Measurements from ENCODE around the gene DLEC1. TPM values are rescaled to one million over a fixed set of nuclear protein-coding genes. Genes with fewer than 3 reads are reported as not detected.
"Not testable (repeated sequence)": the region's sequence is repeated elsewhere in the genome, so short reads cannot be mapped to it uniquely, and the experiment has no call there.

The DLEC1 gene
- total RNA-seq, 1 experiment from 2014 or later: 0.02 TPM

DNA sequence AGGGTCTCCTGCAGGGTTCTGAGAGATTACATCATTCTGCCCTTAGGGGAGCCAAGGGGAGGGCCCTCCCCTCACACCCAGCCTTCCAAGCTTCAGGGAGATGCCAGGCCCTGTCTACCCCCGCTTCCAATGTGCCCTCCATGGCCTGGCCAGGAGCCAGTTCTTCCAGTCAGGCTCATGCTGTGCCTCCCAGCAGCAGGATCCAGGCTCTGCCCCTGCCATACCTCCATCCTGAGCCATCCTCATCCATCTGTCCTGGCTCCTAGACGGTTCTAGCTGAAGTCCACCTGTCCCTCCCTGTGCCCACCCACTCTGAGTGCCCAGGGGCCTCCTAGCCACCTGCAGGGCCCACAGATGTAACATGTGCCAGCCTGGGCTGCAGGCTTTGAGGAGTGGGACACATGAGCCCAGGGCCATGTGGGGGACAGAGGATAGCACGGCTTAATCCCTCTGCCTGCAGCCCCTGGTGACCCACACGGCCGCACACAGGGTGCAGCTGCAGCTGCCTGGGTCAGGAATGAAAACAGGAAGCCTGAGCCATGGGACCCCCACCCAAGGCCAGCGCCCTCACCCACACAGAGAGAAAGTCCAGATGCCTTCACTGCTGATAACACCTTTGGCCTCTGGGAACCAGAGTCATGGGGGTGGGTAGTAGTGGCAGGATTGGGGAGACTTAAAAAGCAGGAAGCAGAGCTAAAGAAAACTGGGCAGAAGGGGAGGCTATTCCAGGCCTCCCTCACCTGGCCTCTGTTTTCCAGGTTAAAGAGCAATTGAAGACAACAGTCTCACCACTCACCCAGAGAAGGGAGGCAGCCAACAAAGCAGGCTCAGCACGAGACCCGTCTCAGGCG lies 21.3 kb upstream of the DLEC1 start:
- DNase-seq (ENCODE audit: low read depth): no peak

DNA sequence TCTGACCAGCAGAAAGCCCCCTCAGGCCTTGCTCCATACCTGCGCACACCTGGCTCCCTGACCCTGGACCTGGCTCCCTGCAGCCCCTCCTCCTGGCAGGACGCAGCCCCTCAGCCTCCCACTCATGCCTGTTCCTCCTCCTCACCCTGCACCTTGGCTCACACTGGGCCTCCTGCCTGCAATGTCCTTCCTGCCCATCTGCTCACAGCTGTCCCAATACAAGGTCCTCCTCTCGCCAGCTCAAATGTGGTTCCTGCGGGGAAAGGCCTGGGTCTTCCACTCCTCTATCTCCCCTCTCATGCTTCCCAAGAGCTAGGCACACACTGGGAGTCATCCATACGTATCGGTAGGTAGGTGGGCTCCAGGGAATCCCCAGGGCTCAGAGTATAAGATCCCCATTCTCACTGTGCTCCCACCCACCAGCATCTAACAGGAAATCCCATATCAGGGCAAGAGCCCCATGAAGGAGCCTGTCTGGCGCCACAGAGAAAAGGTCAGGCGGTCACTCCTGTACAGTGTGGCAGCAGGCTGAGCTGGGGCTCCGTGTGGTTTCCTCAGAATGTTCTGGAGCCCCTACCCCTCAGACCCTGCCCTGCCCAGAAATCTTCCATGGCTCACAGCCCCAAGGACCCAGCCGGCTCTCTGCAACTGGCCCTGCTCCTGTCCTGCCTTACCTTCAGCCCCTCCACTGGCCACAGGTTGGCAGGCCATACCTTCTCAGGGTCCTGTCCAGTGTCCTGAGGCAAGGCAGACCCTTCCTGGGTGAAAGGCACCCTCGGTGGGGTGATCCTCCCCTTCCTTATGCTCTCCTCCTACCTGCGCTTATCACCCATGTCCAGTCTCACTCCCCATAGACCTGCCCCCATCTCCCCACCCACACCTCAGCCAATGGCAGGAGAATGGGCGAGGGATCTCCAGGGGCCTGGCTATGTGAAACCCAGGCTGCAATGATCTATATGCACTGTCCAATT lies 20.4 kb upstream of the DLEC1 start:
- DNase-seq (ENCODE audit: low read depth): no peak

DNA sequence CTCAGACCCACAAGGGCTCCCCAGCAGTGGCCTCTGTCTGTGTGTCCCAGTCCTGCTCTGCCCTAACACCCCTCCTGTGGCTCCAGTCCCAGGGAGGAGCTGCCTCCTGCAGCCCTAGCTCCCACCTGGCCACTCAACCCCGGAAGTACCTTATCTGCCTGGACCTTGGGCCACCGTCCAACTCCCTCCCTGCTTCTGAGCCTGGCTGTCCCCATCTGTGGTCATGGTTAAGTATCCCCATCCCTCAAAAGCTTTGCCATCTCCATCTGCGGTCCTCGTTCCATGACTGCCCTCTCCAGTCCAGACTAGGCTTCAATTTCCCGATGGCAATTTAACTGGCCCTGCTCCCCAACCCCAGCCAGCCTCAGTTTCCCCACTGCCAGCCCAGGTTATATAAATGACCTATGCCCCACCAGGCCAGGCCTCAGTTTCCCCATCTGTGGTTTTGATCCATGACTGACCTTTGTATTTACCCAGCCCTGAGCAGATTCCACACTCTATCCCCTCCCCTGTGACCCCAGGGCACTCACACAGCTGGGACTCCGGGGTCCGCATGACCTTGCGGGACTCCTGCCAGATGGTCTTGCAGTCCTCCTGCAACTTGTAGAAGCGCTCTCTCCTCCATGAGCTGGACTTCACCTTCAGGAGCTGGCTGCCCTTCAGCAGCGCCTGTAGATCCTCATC lies 19.2 kb upstream of the DLEC1 start:
- no peak for DNase-seq (ENCODE audit: low read depth)

DNA sequence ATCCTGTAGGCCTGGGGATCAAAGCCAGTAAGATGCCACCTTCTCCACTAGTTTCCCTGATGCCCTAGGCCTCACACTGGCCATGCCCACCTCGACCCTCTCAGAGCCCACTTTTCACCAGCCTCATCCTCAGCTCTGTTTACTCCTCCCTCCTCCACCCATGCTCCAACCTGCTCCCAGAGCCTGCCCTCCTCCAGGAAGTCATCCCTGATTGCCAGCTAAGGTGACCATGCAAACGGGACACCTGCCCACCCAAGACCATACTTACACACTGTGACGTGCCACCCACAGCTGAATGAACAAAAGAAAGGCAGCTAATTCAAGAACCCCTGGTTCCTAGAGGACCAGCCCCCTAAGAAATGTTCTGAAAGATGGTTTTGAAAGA lies 18.7 kb upstream of the DLEC1 start:
- DNase-seq (ENCODE audit: low read depth): no peak

DNA sequence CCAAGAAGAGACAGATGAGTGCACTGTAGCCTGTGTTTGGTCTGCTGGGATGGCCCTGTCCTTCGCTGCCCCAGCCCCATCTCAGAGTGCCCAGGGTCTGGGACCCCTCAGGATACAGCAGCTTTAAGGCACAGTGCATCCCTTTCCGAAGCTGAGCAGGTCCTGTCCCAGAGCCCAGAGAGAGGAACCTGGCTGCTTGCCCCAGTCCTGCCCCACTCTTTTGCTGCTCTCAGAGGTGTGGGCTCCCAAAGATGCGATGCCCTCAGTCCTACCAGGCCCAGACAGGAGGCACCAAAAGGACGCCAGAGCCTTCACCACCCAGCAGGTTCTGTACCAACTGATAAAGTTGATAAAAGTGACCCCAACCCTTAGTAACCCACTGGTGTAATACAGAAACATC lies 17.8 kb upstream of the DLEC1 start:
- DNase-seq (ENCODE audit: low read depth): no peak

DNA sequence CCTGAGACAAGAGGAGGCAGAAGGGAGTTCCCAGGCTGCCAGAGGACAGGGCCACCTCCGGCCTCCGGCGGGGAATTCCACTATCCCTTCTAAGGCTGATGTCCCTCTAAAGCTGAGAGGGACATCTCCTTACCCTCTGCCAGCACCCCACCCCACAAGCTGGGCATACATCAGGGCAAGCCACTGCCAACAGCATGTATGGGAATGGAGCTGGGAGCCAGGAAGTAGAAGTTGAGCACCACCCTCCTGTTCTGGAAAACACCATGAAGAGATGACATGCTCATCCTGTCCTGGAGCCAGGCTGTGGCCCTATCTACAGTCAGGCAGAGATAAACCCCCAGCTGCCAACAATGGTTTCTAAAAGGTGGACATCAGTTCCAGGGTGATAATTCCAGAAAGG lies 16.7 kb upstream of the DLEC1 start:
- no peak for DNase-seq (ENCODE audit: low read depth)

DNA sequence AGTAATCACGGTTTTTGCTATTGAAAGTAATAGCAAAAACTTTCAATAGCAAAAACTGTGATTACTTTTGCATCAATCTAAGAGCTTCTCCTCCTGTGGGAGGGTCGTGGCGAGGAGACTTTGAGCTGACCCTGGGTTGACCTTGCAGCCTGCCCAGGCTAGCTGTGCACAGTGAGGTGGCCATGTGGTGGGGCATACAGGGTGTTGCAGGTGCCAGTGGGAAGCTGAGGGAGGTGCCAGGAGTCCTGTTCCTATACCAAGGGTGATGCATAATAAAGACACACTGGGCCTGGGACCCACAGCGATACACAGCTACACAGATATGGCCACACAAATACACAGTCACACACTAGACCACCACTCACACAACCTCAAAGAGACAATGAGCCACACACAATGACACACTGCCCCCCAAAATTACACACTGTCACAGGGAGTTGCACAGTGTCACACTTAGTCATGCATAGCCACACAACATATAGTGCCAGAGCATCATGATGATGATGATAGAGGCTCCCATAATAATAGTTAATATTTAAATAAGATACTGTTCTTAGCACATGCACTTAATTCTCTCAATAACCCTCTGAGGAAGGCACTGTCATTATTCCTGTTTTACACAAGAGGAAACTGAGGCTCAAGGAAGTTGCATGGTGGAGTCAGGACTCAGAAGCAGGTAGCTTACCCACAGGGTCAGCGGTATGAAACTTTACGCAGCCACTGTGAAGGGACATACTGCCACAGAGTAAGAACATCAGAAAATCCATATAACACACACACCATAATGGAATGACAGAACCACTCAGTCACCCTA lies 15.9 kb upstream of the DLEC1 start:
- DNase-seq (ENCODE audit: low read depth): no peak

GRCh38 chr3:38026856-38027255 lies 12.2 kb upstream of the DLEC1 start:
- DNase-seq (ENCODE audit: low read depth): no peak

- DNase-seq (ENCODE audit: low read depth): peak; percentile 5
These were observed 11.2 kb upstream of the DLEC1 start for GRCh38 chr3:38027466-38028465.

DNA sequence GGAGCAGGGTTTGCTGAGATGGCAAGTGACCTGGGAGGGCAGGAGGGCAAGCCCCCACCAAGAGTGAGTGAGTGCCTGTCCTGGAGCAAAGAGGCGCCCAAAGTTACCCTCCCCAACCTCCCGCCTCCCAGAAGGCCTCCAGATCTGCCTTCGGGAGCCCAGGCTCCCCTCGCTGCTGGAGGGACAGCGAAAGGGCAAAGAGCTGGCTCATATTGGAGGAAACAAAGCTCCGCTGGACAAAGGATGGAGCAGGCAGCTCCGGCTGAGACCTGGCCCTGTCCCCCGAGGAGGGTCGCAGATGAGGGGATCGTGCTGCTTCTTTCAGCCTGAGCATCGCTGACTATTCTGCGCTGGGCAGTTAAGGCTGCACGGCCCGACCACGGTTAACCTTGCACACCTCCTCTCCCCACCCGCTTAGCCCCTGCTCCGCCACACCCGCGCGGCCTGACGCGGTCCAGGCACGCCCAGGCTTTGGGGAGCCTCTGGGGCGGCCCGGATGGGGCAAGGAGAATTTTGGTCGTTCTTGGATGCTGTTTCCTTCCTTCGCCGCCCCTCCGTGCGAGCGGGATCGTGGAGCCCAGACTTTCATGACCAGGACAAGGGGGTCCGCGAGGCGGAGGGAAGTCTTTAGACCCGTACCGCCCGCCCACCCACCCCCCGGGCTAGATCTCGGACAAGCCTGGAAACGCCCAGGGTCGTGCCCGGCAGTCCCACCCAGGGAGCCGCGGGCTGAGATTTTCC lies 10.2 kb upstream of the DLEC1 start:
- no peak for DNase-seq (ENCODE audit: low read depth)

DNA sequence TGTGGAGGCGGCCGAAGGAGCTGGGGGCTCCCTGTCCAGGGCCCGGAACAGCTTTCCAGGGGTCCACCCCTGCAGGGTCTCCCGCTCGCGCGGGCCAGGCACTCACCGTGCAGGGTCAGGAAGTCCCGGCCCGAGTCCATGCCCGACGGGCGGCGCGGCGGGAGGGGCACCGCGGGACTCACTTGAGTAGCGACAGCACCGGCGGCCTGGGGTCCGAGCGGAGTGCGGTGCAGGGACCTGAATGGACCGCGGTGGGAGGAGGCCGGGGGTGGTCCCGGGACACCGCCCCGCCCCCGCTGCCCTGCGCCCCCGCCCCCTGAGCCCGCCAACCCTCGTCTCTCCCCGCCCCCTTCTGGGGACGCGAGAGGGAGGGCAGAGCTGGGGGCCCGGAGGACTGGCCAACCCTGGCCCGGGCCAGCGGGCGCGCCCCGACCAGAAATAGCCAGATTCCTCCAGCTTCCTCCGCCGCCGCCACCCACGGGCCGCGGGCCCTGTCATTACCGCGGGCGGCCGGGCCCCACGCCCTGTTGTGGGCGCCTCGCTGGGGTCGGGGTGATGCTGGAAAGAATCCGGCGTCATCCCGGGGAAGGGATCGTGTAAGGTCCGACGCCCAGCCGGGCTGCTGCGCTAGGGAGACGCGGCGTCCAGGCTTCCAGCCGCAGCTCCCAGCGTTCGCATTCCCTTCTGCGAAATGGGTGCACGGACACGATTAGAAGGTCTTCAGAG lies 9.4 kb upstream of the DLEC1 start, which contains the start of gene PLCD1:
PLCD1 (minus strand) TSS at position 243 of the 726 bp plus-strand sequence; CDS start at position 140, 103 bp downstream.
- DNase-seq (ENCODE audit: low read depth): peak; percentile 26

DNA sequence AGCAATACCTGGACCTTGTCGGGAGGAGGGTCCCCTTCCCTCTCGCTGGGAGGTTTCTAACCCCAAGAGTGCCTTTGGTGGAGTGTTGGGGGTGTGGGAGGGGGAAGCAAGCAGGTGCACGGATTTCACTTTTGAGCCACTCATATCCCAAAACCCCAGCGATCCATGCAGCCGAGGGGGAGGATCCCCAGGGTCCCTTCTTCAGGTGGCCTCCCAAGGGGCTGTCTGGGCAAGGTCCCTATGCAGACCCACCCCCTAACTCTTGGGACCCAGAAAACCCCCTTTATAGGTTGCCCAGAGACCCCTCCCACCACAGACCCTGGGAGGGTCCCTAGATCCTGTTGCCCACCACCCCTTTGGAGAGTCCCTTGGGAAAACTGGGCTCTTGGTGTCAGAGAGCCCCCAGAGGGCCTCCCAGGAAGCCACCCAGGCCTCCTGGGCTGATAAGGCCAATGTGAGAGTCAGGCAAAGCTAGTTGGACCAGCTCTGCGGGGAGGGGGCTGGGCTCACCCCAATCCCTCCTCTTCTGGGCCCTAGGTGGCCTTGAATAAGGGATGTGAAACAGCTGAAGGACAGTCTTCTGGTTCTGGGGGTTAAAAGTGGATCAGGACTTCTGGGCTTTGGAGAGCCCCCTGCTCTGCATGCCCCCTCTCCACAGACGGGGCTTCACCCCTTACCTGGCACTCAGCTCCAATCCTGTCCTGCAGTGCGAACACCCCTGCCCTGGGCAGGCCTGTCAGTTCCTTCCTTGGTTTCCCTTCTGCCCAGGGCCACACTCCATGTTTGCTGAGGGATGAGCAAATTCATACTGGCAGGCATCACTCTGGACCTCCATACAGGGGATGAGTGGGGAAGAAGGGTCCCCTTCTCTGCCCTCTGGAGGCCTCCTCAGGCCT lies 8.6 kb upstream of the DLEC1 start:
- no peak for DNase-seq (ENCODE audit: low read depth)

DNA sequence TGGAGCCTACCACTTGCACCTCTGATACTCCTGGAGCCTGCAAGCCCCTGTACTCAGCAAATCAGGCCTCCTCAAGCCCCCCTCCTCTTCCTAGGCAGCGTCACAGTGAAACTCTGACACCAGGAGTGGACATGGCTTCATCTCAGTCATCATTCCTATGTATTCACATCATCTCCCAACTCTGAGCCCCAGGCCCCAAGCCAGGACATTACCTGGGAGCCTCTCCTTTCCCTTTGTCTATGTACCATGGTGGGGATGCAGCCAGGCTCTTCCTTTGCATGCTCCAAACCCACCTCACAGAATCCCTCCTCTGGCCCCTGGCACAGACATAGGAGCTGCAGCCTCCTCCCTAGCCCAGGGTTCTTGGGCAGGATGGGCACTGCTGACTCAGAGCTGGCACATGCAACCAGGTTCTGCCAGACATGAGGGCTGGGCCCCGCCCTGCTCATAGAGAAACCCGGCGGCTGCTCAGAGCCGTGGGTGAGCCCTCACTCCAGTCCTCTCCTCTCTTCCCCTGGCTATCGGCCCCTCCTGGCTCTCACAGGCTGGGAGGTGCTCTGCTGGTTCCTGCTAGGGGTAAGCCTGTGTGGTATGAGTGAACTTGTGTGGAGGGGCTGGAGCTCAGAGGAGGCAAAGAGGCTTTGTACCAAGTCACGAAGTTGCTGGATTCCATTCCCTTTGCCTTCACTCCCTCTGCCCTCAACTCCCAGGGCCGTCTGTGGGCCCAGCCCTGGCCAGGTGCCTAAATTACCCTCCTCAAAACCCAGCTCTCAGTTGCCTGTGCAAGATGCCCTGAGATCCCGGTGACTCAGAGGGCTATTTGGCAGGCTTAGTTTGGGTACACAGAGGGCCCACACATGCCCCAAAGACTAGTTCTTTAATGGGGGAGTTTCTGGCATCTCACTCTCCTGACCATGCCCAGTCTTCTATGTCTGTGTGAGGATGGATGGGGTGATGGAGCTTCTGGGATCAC lies 7.7 kb upstream of the DLEC1 start:
- DNase-seq (ENCODE audit: low read depth): peak; percentile 79

DNA sequence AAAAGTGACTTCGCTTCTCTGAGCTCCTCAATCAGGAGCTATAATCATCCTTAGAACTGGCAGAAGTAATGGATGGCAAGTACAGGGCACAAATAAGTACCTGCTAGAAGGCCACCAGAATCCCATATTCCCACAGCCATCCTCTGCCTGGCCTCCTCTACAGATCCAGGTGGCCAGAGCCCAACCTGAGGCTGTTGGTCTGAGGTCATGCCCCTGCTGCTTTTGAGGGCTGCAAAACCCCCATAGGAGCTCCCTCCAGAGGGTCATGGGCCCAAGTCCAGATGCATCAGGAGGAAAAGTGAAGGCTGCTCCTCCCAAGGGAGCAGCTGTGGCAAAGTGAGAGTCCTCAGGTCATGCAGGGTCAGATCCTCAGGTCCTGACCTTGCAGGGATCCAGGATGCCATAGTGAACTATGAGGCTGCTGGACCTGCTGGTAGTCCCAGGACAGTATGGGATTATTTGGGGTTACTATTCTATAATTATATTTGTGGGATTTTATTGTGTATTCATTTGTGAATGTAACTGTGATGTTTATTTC lies 6.6 kb upstream of the DLEC1 start:
- DNase-seq (ENCODE audit: low read depth): no peak

DNA sequence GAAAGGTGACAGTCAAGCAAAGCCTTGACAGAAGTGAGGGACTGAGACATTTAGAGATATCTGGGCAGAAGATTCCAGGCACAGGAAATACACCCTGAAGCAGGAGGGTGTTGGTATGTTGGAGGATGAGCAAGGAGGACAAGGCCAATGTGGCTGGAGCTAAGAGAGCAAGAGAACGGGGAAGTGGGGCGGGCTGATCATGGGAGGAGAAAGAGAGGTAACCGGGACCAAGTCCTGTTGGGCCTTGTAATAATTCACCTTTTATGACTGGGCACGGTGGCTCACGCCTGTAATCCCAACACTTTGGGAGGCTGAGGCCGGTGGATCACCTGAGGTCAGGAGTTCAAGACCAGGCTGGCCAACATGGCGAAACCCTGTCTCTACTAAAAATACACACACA lies 5.4 kb upstream of the DLEC1 start:
- DNase-seq (ENCODE audit: low read depth): not testable (repeated sequence)

DNA sequence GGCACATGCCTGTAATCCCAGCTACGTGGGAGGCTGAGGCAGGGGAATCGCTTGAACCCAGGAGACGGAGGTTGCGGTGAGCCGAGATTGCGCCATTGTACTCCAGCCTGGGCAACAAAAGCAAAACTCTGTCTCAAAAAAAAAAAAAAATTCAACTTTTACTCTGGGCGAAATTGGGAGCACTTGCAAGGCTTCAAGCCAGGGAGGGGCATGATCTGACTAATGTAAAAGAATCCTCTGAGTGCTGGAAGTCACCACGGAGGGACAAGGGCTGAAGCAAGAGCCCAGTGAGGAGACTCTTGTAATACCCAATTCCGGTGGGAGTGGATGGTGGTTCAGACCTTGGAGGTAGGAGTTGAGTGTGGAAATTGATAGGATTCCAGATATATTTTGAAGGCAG lies 4.7 kb upstream of the DLEC1 start:
- not testable (repeated sequence) for DNase-seq (ENCODE audit: low read depth)
